GM12865 (cell line): ENCODE data around the gene NFKB1.

Source experiments
- DNase-seq: peaks from one replicate; pipeline ENCODE4 v3.0.0; 2010; ENCODE audit warnings: low read depth
- H3K4me3 ChIP-seq: 2 replicates; pipeline ENCODE4 v1.5.1; 2011; ENCODE audit warnings: mild to moderate bottlenecking, low read depth, low read length, control low read depth
- CTCF ChIP-seq: IDR thresholded peaks from 2 replicates; pipeline ENCODE4 v1.5.1; 2011; ENCODE audit warnings: low read length, control low read depth, low read depth, inconsistent platforms; ENCODE audit not compliant: insufficient read depth; ENCODE audit errors: missing control alignments

NFKB1 gene

GRCh38 chr4:102560115-102560514 is 59.0 kb downstream of the NFKB1 start:
- TF ChIP-seq CTCF, result no peak

GRCh38 chr4:102560571-102561341 is 59.6 kb downstream of the NFKB1 start:
- no peak overlapping the region for H3K4me3 ChIP-seq
- TF ChIP-seq CTCF, result no peak
- DNase-seq, result no peak

More at GRCh38 chr4:102560115-102560514, 59.0 kb downstream of the NFKB1 start:
- H3K4me3 ChIP-seq, result no peak overlapping the region
- DNase-seq, result no peak

- H3K4me3 ChIP-seq, result no peak overlapping the region
- DNase-seq, result peak; percentile 30
- no peak for TF ChIP-seq CTCF
Observed at GRCh38 chr4:102563000-102563399, 61.8 kb downstream of the NFKB1 start.

- DNase-seq, result peak; percentile 89
- TF ChIP-seq CTCF, result no peak
- H3K4me3 ChIP-seq, result no peak overlapping the region
Observed at GRCh38 chr4:102564399-102565059, 63.4 kb downstream of the NFKB1 start.

- no peak for TF ChIP-seq CTCF
- H3K4me3 ChIP-seq, result no peak overlapping the region
- DNase-seq, result no peak
Observed at GRCh38 chr4:102565696-102566095, 64.5 kb downstream of the NFKB1 start.

GRCh38 chr4:102566426-102566825 is 65.3 kb downstream of the NFKB1 start:
- H3K4me3 ChIP-seq, result no peak overlapping the region
- no peak for DNase-seq
- no peak for TF ChIP-seq CTCF
